ENCODE measurements around the gene ZNF507. TPM values are rescaled to one million over a fixed set of nuclear protein-coding genes. Genes with fewer than 3 reads are reported as not detected.
"Not testable (repeated sequence)": the region's sequence is repeated elsewhere in the genome, so short reads cannot be mapped to it uniquely, and the experiment has no call there.

Gene ZNF507
- total RNA-seq, 1 donor from 2014 or later = 22.4 TPM

DNA sequence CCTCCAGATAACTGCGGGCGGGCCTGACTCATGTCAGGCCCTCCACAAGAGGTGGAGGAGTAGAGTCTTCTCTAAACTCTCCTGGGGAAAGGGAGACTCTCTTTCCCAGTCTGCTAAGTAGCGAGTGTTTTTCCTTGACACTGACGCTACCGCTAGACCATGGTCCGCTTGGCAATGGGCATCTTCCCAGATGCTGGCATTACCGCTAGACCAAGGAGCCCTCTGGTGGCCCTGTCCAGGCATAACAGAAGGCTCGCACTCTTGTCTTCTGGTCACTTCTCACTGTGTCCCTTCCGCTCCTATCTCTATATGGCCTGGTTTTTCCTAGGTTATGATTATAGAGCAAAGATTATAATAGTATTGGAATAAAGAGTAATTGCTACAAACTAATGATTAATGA lies 31.7 kb downstream of the ZNF507 start:
- not testable (repeated sequence) for H3K9me3 Mint-ChIP-seq; H3K9me3 ChIP-seq (ENCODE audit: low read depth); H3K4me1 Mint-ChIP-seq; DNase-seq (ENCODE audit: low spot score); H3K4me3 Mint-ChIP-seq; H3K27me3 ChIP-seq; H3K27ac Mint-ChIP-seq; H3K36me3 ChIP-seq; H3K27me3 Mint-ChIP-seq (ENCODE audit: insufficient read depth, low read depth); H4K20me1 ChIP-seq (ENCODE audit: low read depth); H3F3A ChIP-seq (ENCODE audit: low read depth); H3K4me1 ChIP-seq; H3K79me2 ChIP-seq (ENCODE audit: low read depth); H3K4me2 ChIP-seq; H3K4me3 ChIP-seq; H3K9ac ChIP-seq; H3K27ac ChIP-seq; H2AFZ ChIP-seq (replicated peaks)
- H3K36me3 Mint-ChIP-seq = peaks cover 29% of the 10 kb centered on the region
- TF ChIP-seq, protein P1, sequence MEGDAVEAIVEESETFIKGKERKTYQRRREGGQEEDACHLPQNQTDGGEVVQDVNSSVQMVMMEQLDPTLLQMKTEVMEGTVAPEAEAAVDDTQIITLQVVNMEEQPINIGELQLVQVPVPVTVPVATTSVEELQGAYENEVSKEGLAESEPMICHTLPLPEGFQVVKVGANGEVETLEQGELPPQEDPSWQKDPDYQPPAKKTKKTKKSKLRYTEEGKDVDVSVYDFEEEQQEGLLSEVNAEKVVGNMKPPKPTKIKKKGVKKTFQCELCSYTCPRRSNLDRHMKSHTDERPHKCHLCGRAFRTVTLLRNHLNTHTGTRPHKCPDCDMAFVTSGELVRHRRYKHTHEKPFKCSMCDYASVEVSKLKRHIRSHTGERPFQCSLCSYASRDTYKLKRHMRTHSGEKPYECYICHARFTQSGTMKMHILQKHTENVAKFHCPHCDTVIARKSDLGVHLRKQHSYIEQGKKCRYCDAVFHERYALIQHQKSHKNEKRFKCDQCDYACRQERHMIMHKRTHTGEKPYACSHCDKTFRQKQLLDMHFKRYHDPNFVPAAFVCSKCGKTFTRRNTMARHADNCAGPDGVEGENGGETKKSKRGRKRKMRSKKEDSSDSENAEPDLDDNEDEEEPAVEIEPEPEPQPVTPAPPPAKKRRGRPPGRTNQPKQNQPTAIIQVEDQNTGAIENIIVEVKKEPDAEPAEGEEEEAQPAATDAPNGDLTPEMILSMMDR (IDR thresholded peaks at IDR 0.05) = peak; percentile 51

DNA sequence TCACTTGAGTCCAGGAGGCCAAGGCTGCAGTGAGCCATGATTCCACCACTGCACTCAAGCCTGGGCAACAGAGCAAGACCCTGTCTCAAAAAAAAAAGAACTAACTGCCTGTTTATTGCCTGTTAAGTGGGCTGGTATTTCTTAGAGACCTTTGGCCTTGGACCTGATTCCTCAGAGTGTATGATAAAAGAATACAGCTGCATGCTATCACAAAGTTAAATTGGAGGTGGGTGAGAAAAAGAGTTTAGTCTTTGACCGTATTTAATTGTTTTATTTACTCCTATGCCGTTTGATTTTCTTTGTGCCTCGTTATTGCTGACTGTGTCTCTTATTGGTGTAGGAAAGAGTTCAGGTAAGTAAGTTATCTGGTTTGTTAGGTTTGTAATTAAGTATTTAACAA lies 34.9 kb downstream of the ZNF507 start:
- no peaks in the 10 kb centered on the region for H3K27me3 Mint-ChIP-seq (ENCODE audit: insufficient read depth, low read depth)
- H3K27ac ChIP-seq = no peak overlapping the region
- H3K4me3 Mint-ChIP-seq = no peak overlapping the region
- no peaks in the 10 kb centered on the region for H3K4me1 Mint-ChIP-seq
- H3K79me2 ChIP-seq (ENCODE audit: low read depth) = no peaks in the 10 kb centered on the region
- no peaks in the 10 kb centered on the region for H3F3A ChIP-seq (ENCODE audit: low read depth)
- H3K4me1 ChIP-seq = no peaks in the 10 kb centered on the region
- no peaks in the 10 kb centered on the region for H3K9me3 ChIP-seq (ENCODE audit: low read depth)
- H4K20me1 ChIP-seq (ENCODE audit: low read depth) = no peaks in the 10 kb centered on the region
- peaks cover 7% of the 10 kb centered on the region for H3K36me3 ChIP-seq
- no peak for TF ChIP-seq EZH2 (IDR thresholded peaks at IDR 0.05)
- TF ChIP-seq, protein P1 (IDR thresholded peaks at IDR 0.05) = no peak
- no peak for TF ChIP-seq EZH2phosphoT487 (IDR thresholded peaks at IDR 0.05)
- H3K9ac ChIP-seq = no peak overlapping the region
- no peak for DNase-seq (ENCODE audit: low spot score)
- no peak overlapping the region for H3K4me2 ChIP-seq
- no peak overlapping the region for H2AFZ ChIP-seq (replicated peaks)
- no peak overlapping the region for H3K4me3 ChIP-seq
- H3K9me3 Mint-ChIP-seq = no peaks in the 10 kb centered on the region
- no peaks in the 10 kb centered on the region for H3K27me3 ChIP-seq
- H3K36me3 Mint-ChIP-seq = peaks cover 12% of the 10 kb centered on the region
- no peak overlapping the region for H3K27ac Mint-ChIP-seq

DNA sequence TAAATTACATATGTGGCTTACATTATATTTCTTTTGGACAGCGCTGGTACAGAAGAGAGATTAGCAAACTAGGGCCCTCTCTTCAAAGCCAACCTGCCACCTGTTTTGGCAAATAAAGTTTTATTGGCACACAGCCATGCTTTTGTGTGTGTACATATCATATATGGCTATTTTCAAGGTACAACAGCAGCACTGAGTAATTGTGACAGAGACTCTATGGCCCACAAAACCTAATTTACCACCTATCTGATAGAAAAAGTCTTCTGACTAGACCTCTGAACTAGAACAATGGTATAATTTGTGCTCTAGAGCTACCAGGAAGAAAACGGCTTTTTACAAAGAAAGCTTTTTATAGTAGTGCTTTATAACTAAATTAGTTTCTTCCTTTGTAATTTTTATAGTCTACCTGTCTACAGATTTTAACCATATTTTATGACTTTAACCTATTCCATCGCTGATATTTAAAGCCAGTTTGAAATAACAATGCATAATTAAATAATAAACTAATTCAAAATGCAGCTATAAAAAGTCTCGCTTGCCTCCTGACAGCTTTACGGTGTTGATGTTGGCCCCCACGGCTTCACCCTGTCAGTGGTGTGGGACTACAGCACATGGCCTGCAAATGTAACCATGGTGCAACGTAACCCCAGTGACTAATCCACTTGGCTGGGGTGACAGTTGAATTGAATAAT lies 42.4 kb downstream of the ZNF507 start:
- no peaks in the 10 kb centered on the region for H3F3A ChIP-seq (ENCODE audit: low read depth)
- H3K4me2 ChIP-seq = no peak overlapping the region
- no peaks in the 10 kb centered on the region for H3K9me3 ChIP-seq (ENCODE audit: low read depth)
- H2AFZ ChIP-seq (replicated peaks) = no peak overlapping the region
- DNase-seq (ENCODE audit: low spot score) = no peak
- TF ChIP-seq EZH2phosphoT487 (IDR thresholded peaks at IDR 0.05) = no peak
- TF ChIP-seq, protein P1 (IDR thresholded peaks at IDR 0.05) = no peak
- no peak for TF ChIP-seq EZH2 (IDR thresholded peaks at IDR 0.05)
- no peak overlapping the region for H3K9ac ChIP-seq
- no peaks in the 10 kb centered on the region for H3K27me3 ChIP-seq
- H4K20me1 ChIP-seq (ENCODE audit: low read depth) = no peaks in the 10 kb centered on the region
- H3K4me3 ChIP-seq = no peak overlapping the region
- H3K27ac ChIP-seq = no peak overlapping the region
- H3K36me3 ChIP-seq = peaks cover 7% of the 10 kb centered on the region
- no peaks in the 10 kb centered on the region for H3K79me2 ChIP-seq (ENCODE audit: low read depth)
- H3K4me1 ChIP-seq = no peaks in the 10 kb centered on the region
- peaks cover 7% of the 10 kb centered on the region for H3K36me3 Mint-ChIP-seq
- H3K9me3 Mint-ChIP-seq = no peaks in the 10 kb centered on the region
- H3K27me3 Mint-ChIP-seq (ENCODE audit: insufficient read depth, low read depth) = no peaks in the 10 kb centered on the region
- H3K27ac Mint-ChIP-seq = peak overlapping the region; percentile 54
- H3K4me3 Mint-ChIP-seq = no peak overlapping the region
- H3K4me1 Mint-ChIP-seq = peaks cover 6% of the 10 kb centered on the region
